ENCODE data around the gene TRNP1. TPM values are rescaled to one million over a fixed set of nuclear protein-coding genes. Genes with fewer than 3 reads are reported as not detected.

The TRNP1 gene
- total and polyA plus RNA-seq, 2 of the 4 experiments (the other 2 are of a cell fraction), result 63.3 to 91.6 TPM

- intact Hi-C loops (cut with micrococcal nuclease), result no loop called here
- peak overlapping the region; percentile 97; the same call in 2 of the 3 replicates for H2BK15ac ChIP-seq (ENCODE audit: low read depth, low read length)
- peaks cover 7% of the 10 kb centered on the region for H4K20me1 ChIP-seq (ENCODE audit: insufficient read depth, low read length)
- in situ Hi-C loops (cut with MboI; ENCODE audit: low sequenced_read_pairs), result no loop called here
- H3K9me1 ChIP-seq (ENCODE audit: insufficient read depth, low read length), result peaks cover 24% of the 10 kb centered on the region
- H2BK5ac ChIP-seq (ENCODE audit: low read depth, low read length, poor library complexity, severe bottlenecking), result peak overlapping the region; percentile 61
- ATAC-seq (ENCODE audit: low read depth) (peak; percentile 1), DNase-seq (no peak)
- BruUV-seq (replicated peaks), result no TSS peak
- H3K4me1 ChIP-seq (ENCODE audit: control insufficient read depth, insufficient read depth, low read length), result peaks cover 30% of the 10 kb centered on the region
- H4K91ac ChIP-seq (ENCODE audit: insufficient read depth, low read depth, low read length), result peak overlapping the region; percentile 96
- no peaks in the 10 kb centered on the region for H3K36me3 ChIP-seq (ENCODE audit: control insufficient read depth, insufficient read depth, low read length)
- H2BK120ac ChIP-seq (ENCODE audit: low read depth, low read length), result peak overlapping the region; percentile 97
- peak overlapping the region; percentile 16; the same call in 1 of the 2 replicates for H3K56ac ChIP-seq (ENCODE audit: extremely low read depth, insufficient read depth, low read length)
- ChIA-PET CTCF (no interaction called here), POLR2A (ENCODE audit: unreplicated experiment) (no interaction called here)
- H2BK20ac ChIP-seq (ENCODE audit: low read depth, low read length), result peak overlapping the region; percentile 97
- peak overlapping the region; percentile 71 for H2AFZ ChIP-seq (replicated peaks; ENCODE audit: low read length, poor library complexity)
- peaks cover 15 to 57% of the 10 kb centered on the region in 2 experiments; a peak in 3 of 4 replicates for H3K79me1 ChIP-seq (ENCODE audit: low read depth in 1 of 2, low read length in 2 of 2)
- H3K9ac ChIP-seq (ENCODE audit: low read depth, low read length), result peak overlapping the region; percentile 26
- peak overlapping the region; percentile 31 for H3K18ac ChIP-seq (ENCODE audit: low read depth, low read length)
- H3K4me3 ChIP-seq (ENCODE audit: insufficient read depth, low read depth, low read length), result no peak overlapping the region
- H3K9me3 ChIP-seq (ENCODE audit: control insufficient read depth, insufficient read depth, low read length), result no peaks in the 10 kb centered on the region
- peak overlapping the region; percentile 94 for H2AK9ac ChIP-seq (replicated peaks; ENCODE audit: low read depth, low read length, poor library complexity)
- peak overlapping the region; percentile 25 for H4K5ac ChIP-seq (ENCODE audit: low read depth, low read length)
- H3K23ac ChIP-seq (ENCODE audit: low read depth, low read length), result peak overlapping the region; percentile 82
- 69% methylated on average over 2 of the region's 5 CpGs; no CpG with 5 or more reads in 1 of the 2 experiments for WGBS, 2 experiments (ENCODE audit: extremely low coverage in 2 of 2, insufficient read length in 1 of 2)
- dilution Hi-C loops (cut with HindIII; ENCODE audit: low sequenced_read_pairs, unreplicated experiment), result no loop called here
- peak overlapping the region; percentile 38 to 76; a peak in 3 of 4 replicates for H4K8ac ChIP-seq (ENCODE audit: low read depth in 2 of 2, low read length in 2 of 2)
- H3K27ac ChIP-seq (ENCODE audit: insufficient read depth, low read length), result peak overlapping the region; percentile 63
- H3K14ac ChIP-seq (replicated peaks; ENCODE audit: low read depth, low read length), result peak overlapping the region; percentile 93
- H3K27me3 ChIP-seq (ENCODE audit: control insufficient read depth, insufficient read depth, low read length), result no peaks in the 10 kb centered on the region
- peak overlapping the region; percentile 99 for H2AK5ac ChIP-seq (ENCODE audit: low read depth, low read length)
- peak overlapping the region; percentile 96 for H3K4ac ChIP-seq (ENCODE audit: low read depth, low read length)
- peak overlapping the region; percentile 48 for H3K4me2 ChIP-seq (ENCODE audit: low read depth, low read length)
- TF ChIP-seq USF2 (IDR thresholded peaks at IDR 0.05; ENCODE audit: low read depth, low read length) (no peak), MXI1 (IDR thresholded peaks at IDR 0.05; ENCODE audit: borderline replicate concordance, low read depth, low read length) (no peak), ELK1 (IDR thresholded peaks at IDR 0.05; ENCODE audit: borderline replicate concordance, low read depth, low read length) (no peak), RAD21 (IDR thresholded peaks at IDR 0.05; ENCODE audit: low read length) (no peak), BHLHE40 (IDR thresholded peaks at IDR 0.05; ENCODE audit: low read depth, low read length) (no peak), CHD1 (IDR thresholded peaks at IDR 0.05; ENCODE audit: low read depth, low read length) (no peak), MAFK (IDR thresholded peaks at IDR 0.05; ENCODE audit: low read depth, low read length) (no peak), RFX5 (IDR thresholded peaks at IDR 0.05; ENCODE audit: low read depth, low read length) (no peak), NFE2L2 (IDR thresholded peaks at IDR 0.05; ENCODE audit: low read depth, low read length) (no peak), FOS (IDR thresholded peaks at IDR 0.05; ENCODE audit: low read depth, low read length) (no peak), MAZ (IDR thresholded peaks at IDR 0.05; ENCODE audit: borderline replicate concordance, low read depth, low read length) (no peak), POLR2A (IDR thresholded peaks at IDR 0.05; ENCODE audit: low read depth, low read length) (no peak), RCOR1 (IDR thresholded peaks at IDR 0.05; ENCODE audit: insufficient replicate concordance, low read length) (no peak), SMC3 (IDR thresholded peaks at IDR 0.05; ENCODE audit: low read depth, low read length) (no peak), CTCF (conservative IDR thresholded peaks at IDR 0.05; ENCODE audit: low read depth, low read length) (no peak)
These were observed 16.9 kb downstream of the TRNP1 start for GRCh38 chr1:27010226-27010994.
